Right cardiac atrium (tissue), 5 donors: Measurements from ENCODE around the gene PLEKHM2. TPM values are rescaled to one million over a fixed set of nuclear protein-coding genes. Genes with fewer than 3 reads are reported as not detected.
"Not testable (repeated sequence)": the region's sequence is repeated elsewhere in the genome, so short reads cannot be mapped to it uniquely, and the experiment has no call there.

Experiments used
- ATAC-seq, 2 donors: fragments of 200-7000 bp; cut with Tn5 transposase; one replicate each; pipeline versions ENCODE4 v1.8.0 to v1.9.1; 2020; ENCODE audit warnings: moderate library complexity in 2 of 2, mild to moderate bottlenecking in 1 of 2
- DNase-seq, 3 donors: peaks; one replicate each; pipeline ENCODE4 v3.0.0-alpha.2; 2020
- H3K27ac ChIP-seq: one replicate; pipeline ENCODE4 v1.5.1; 2013; ENCODE audit warnings: mild to moderate bottlenecking, low read length, control low read depth, moderate library complexity
- H3K27me3 ChIP-seq: one replicate; pipeline ENCODE4 v1.6.1; 2013; ENCODE audit not compliant: control insufficient read depth, insufficient read depth
- H3K4me1 ChIP-seq: one replicate; pipeline ENCODE4 v1.6.1; 2013; ENCODE audit warnings: low read length; ENCODE audit not compliant: control insufficient read depth, insufficient read depth
- H3K4me3 ChIP-seq: one replicate; pipeline ENCODE4 v1.5.1; 2013; ENCODE audit warnings: low read length, control low read depth
- H3K9me3 ChIP-seq: one replicate; pipeline ENCODE4 v1.6.1; 2013; ENCODE audit warnings: low read length; ENCODE audit not compliant: control insufficient read depth
- WGBS: extraction: QIAGEN DNeasy Blood & Tissue Kit; methylation state at CpG from one replicate; pipeline ENCODE4 v1.1.7; 2013; 5-methylcytosine and 5-hydroxymethylcytosine counted together
- intact Hi-C, 4 donors: fragments of 100-400 bp; cut with DNase I; formaldehyde crosslinking; loops; one replicate each; pipeline versions ENCODE4 v1.11.0 to v1.14.0; 2022 to 2023
- long read RNA-seq, 4 donors: library from polyadenylated mRNA; unstranded; transcript quantifications; one replicate each; pipeline ENCODE4 v2.0.0, GENCODE V29; 2020 to 2021
- polyA plus RNA-seq: library from polyadenylated mRNA; stranded (reverse); fragments of 200-250 nt; gene quantifications from one replicate; pipeline ENCODE4 v1.2.3, GENCODE V29; 2013
- total RNA-seq, 4 donors: library from RNA; stranded (reverse); fragmentation: NEBNext Ultra II Directional; extraction: Animal tissue kit (Norgen Biotek cat#: 25700); gene quantifications; one replicate each; pipeline ENCODE4 v1.2.1, GENCODE V29; 2021
- donor health status: healthy with polysubstance abuse.
- donor health status: DM: no; HTN: yes; CAD: no.
- donor health status: DM: no; HTN: no; CAD: no.
- donor health status: DM: no; HTN: yes; CAD: no; lungs with severe emphysema.
- donor health status: DM: yes; HTN: yes; CAD: no.

The PLEKHM2 gene
- total RNA-seq (10 to 100 TPM; 72.1 to 85.1 (median 76.1) TPM), polyA plus RNA-seq (71.8 TPM)
- long read RNA-seq, donor 1, full-length matches to known transcripts = 31 of 158 reads
- long read RNA-seq, donor 1, partial matches to known transcripts = 109 of 158 reads
- long read RNA-seq, donor 1, other reads (novel, unspliced or antisense) = 18 of 158 reads
- long read RNA-seq, donor 2, full-length matches to known transcripts = 31 of 143 reads
- long read RNA-seq, donor 2, partial matches to known transcripts = 99 of 143 reads
- long read RNA-seq, donor 2, other reads (novel, unspliced or antisense) = 13 of 143 reads
- long read RNA-seq, donor 3, full-length matches to known transcripts = 5 of 178 reads
- long read RNA-seq, donor 3, partial matches to known transcripts = 159 of 178 reads
- long read RNA-seq, donor 3, other reads (novel, unspliced or antisense) = 14 of 178 reads
- long read RNA-seq, donor 4, full-length matches to known transcripts = 24 of 122 reads
- long read RNA-seq, donor 4, partial matches to known transcripts = 87 of 122 reads
- long read RNA-seq, donor 4, other reads (novel, unspliced or antisense) = 11 of 122 reads

GRCh38 chr1:15684042-15684461 lies at the start of gene PLEKHM2:
Gene PLEKHM2, plus strand, starts transcription at chr1:15684320. Its CDS starts 239 bp downstream, at chr1:15684559.
- under 1% methylated on average over 51 of the region's 52 CpGs for WGBS
- Histone ChIP-seq H3K4me1 (no peaks in the 10 kb centered on the region), H3K4me3 (peak within 1 kb of the TSS; percentile 95), H3K27ac (peak within 1 kb of the TSS; percentile 95), H3K9me3 (no peaks in the 10 kb centered on the region), H3K27me3 (no peaks in the 10 kb centered on the region)
- peak; percentile 56 to 85 (median 84) for DNase-seq
- peak; percentile 77 for ATAC-seq
- intact Hi-C loops = no loop called here

- H3K27ac ChIP-seq = no peak overlapping the region
- no peaks in the 10 kb centered on the region for H3K4me1 ChIP-seq
- H3K4me3 ChIP-seq = no peak overlapping the region
- intact Hi-C loops = no loop called here
- no peaks in the 10 kb centered on the region for H3K27me3 ChIP-seq
- DNase-seq (no peak), ATAC-seq (no peak)
- no peaks in the 10 kb centered on the region for H3K9me3 ChIP-seq
- WGBS = 95% methylated on average over 4 of the region's 4 CpGs
These were observed 47.7 kb upstream of the PLEKHM2 start for GRCh38 chr1:15636436-15636835.

- ATAC-seq (no peak), DNase-seq (no peak)
- intact Hi-C loops = no loop called here
- H3K9me3 ChIP-seq = no peaks in the 10 kb centered on the region
- H3K4me3 ChIP-seq = no peak overlapping the region
- no peak overlapping the region for H3K27ac ChIP-seq
- H3K27me3 ChIP-seq = no peaks in the 10 kb centered on the region
- WGBS = 75% methylated on average over 4 of the region's 4 CpGs
- H3K4me1 ChIP-seq = no peaks in the 10 kb centered on the region
These were observed 46.3 kb upstream of the PLEKHM2 start for GRCh38 chr1:15637826-15638225.

GRCh38 chr1:15639262-15639661 lies 44.9 kb upstream of the PLEKHM2 start:
- DNase-seq (no peak), ATAC-seq (no peak)
- Histone ChIP-seq H3K4me3 (no peak overlapping the region), H3K27ac (no peak overlapping the region), H3K9me3 (no peaks in the 10 kb centered on the region), H3K27me3 (no peaks in the 10 kb centered on the region), H3K4me1 (no peaks in the 10 kb centered on the region)
- intact Hi-C loops = no loop called here

GRCh38 chr1:15639931-15640330 lies 44.2 kb upstream of the PLEKHM2 start:
- ATAC-seq (no peak), DNase-seq (no peak)
- no peaks in the 10 kb centered on the region for H3K27me3 ChIP-seq
- intact Hi-C loops = no loop called here
- H3K27ac ChIP-seq = no peak overlapping the region
- H3K4me1 ChIP-seq = no peaks in the 10 kb centered on the region
- WGBS = 85% methylated on average over 4 of the region's 4 CpGs
- H3K9me3 ChIP-seq = no peaks in the 10 kb centered on the region
- no peak overlapping the region for H3K4me3 ChIP-seq

- Histone ChIP-seq H3K4me1 (no peaks in the 10 kb centered on the region), H3K9me3 (no peaks in the 10 kb centered on the region), H3K27me3 (no peaks in the 10 kb centered on the region), H3K4me3 (no peak overlapping the region), H3K27ac (no peak overlapping the region)
- intact Hi-C loops = no loop called here
- no peak for ATAC-seq
- WGBS = 91% methylated on average over 3 of the region's 3 CpGs
- DNase-seq = no peak
These were observed 43.5 kb upstream of the PLEKHM2 start for GRCh38 chr1:15640667-15641066.

- no peak for ATAC-seq
- no peaks in the 10 kb centered on the region for H3K27me3 ChIP-seq
- no peaks in the 10 kb centered on the region for H3K9me3 ChIP-seq
- no peaks in the 10 kb centered on the region for H3K4me1 ChIP-seq
- DNase-seq = no peak
- WGBS = 100% methylated on average over 1 of the region's 1 CpG
- no peak overlapping the region for H3K4me3 ChIP-seq
- no peak overlapping the region for H3K27ac ChIP-seq
- intact Hi-C loops = no loop called here
These were observed 34.2 kb upstream of the PLEKHM2 start for GRCh38 chr1:15649937-15650336.

- ATAC-seq (no peak), DNase-seq (no peak)
- no peaks in the 10 kb centered on the region for H3K4me1 ChIP-seq
- 79% methylated on average over 2 of the region's 2 CpGs for WGBS
- intact Hi-C loops = no loop called here
- no peaks in the 10 kb centered on the region for H3K9me3 ChIP-seq
- no peak overlapping the region for H3K27ac ChIP-seq
- no peak overlapping the region for H3K4me3 ChIP-seq
- no peaks in the 10 kb centered on the region for H3K27me3 ChIP-seq
These were observed 33.7 kb upstream of the PLEKHM2 start for GRCh38 chr1:15650433-15650832.

- WGBS = 93% methylated on average over 6 of the region's 6 CpGs
- H3K4me3 ChIP-seq, intact Hi-C loops, H3K9me3 ChIP-seq, H3K27me3 ChIP-seq, DNase-seq, ATAC-seq, H3K27ac ChIP-seq, H3K4me1 ChIP-seq: not testable (repeated sequence)
These were observed 32.0 kb upstream of the PLEKHM2 start for GRCh38 chr1:15652130-15652529.

- no peak for ATAC-seq
- Histone ChIP-seq H3K9me3 (no peaks in the 10 kb centered on the region), H3K27ac (no peak overlapping the region), H3K4me3 (no peak overlapping the region), H3K27me3 (no peaks in the 10 kb centered on the region), H3K4me1 (no peaks in the 10 kb centered on the region)
- 93% methylated on average over 6 of the region's 6 CpGs for WGBS
- DNase-seq = no peak
- intact Hi-C loops = no loop called here
These were observed 29.9 kb upstream of the PLEKHM2 start for GRCh38 chr1:15654091-15654690.

- H3K27ac ChIP-seq = no peak overlapping the region
- H3K4me1 ChIP-seq = no peaks in the 10 kb centered on the region
- 77% methylated on average over 3 of the region's 3 CpGs for WGBS
- no peaks in the 10 kb centered on the region for H3K27me3 ChIP-seq
- DNase-seq = no peak
- ATAC-seq = peak; percentile 46 to 55
- no peak overlapping the region for H3K4me3 ChIP-seq
- H3K9me3 ChIP-seq = no peaks in the 10 kb centered on the region
- intact Hi-C loops = no loop called here
These were observed 27.7 kb upstream of the PLEKHM2 start for GRCh38 chr1:15656464-15656863.
